GM18907 (cell line): ENCODE data around the gene HIVEP3.

Source experiments
- ATAC-seq: cut with Tn5 transposase; IDR thresholded peaks from one replicate; pipeline ENCODE4 v1.9.1; 2021; ENCODE audit warnings: mild to moderate bottlenecking, moderate library complexity; ENCODE audit not compliant: unreplicated experiment

HIVEP3 gene

GRCh38 chr1:41510531-41511238 is 408.0 kb downstream of the HIVEP3 start:
- no peak for ATAC-seq

- no peak for ATAC-seq
Measured at GRCh38 chr1:41509270-41509671, 409.5 kb downstream of the HIVEP3 start.

- no peak for ATAC-seq
Measured at GRCh38 chr1:41508290-41508689, 410.4 kb downstream of the HIVEP3 start.

GRCh38 chr1:41507836-41508235 is 410.9 kb downstream of the HIVEP3 start:
- ATAC-seq = no peak

- no peak for ATAC-seq
Measured at GRCh38 chr1:41507110-41507720, 411.5 kb downstream of the HIVEP3 start.

- no peak for ATAC-seq
Measured at GRCh38 chr1:41504114-41505035, 414.3 kb downstream of the HIVEP3 start.

GRCh38 chr1:41503538-41504113 is 415.1 kb downstream of the HIVEP3 start:
- ATAC-seq = no peak

- no peak for ATAC-seq
Measured at GRCh38 chr1:41502912-41503311, 415.8 kb downstream of the HIVEP3 start.

- ATAC-seq = no peak
Measured at GRCh38 chr1:41501581-41501980, 417.1 kb downstream of the HIVEP3 start.

- ATAC-seq = no peak
Measured at GRCh38 chr1:41500781-41501518, 417.8 kb downstream of the HIVEP3 start.

GRCh38 chr1:41500378-41500777 is 418.3 kb downstream of the HIVEP3 start:
- no peak for ATAC-seq

- no peak for ATAC-seq
Measured at GRCh38 chr1:41499591-41499990, 419.1 kb downstream of the HIVEP3 start.

GRCh38 chr1:41498804-41499203 is 419.9 kb downstream of the HIVEP3 start:
- no peak for ATAC-seq

GRCh38 chr1:41498391-41498790 is 420.3 kb downstream of the HIVEP3 start:
- ATAC-seq = no peak

- no peak for ATAC-seq
Measured at GRCh38 chr1:41497461-41498030, 421.2 kb downstream of the HIVEP3 start.

GRCh38 chr1:41497056-41497440 is 421.7 kb downstream of the HIVEP3 start:
- no peak for ATAC-seq

- no peak for ATAC-seq
Measured at GRCh38 chr1:41496080-41497055, 422.4 kb downstream of the HIVEP3 start.

GRCh38 chr1:41495210-41495948 is 423.3 kb downstream of the HIVEP3 start:
- no peak for ATAC-seq
